Suprapubic skin (tissue), 4 donors: Measurements from ENCODE around the gene BAHD1. TPM values are rescaled to one million over a fixed set of nuclear protein-coding genes. Genes with fewer than 3 reads are reported as not detected.

Experiments used
- DNase-seq, 2 donors: peaks; one replicate each; pipeline ENCODE4 v3.0.0-alpha.2; 2019; ENCODE audit warnings: low spot score in 2 of 2
- H3K27ac ChIP-seq: fragments of 200-600 bp; sonication (generic); one replicate; pipeline ENCODE4 v1.5.1; 2019
- H3K27me3 ChIP-seq: fragments of 200-600 bp; sonication (generic); one replicate; pipeline ENCODE4 v1.5.1; 2019
- H3K36me3 ChIP-seq: fragments of 200-600 bp; sonication (generic); one replicate; pipeline ENCODE4 v1.5.1; 2019
- H3K4me1 ChIP-seq: fragments of 200-600 bp; sonication (generic); one replicate; pipeline ENCODE4 v1.5.1; 2019
- H3K4me3 ChIP-seq: fragments of 200-600 bp; sonication (generic); one replicate; pipeline ENCODE4 v1.5.1; 2019; ENCODE audit warnings: mild to moderate bottlenecking
- H3K9me3 ChIP-seq: fragments of 200-600 bp; sonication (generic); one replicate; pipeline ENCODE4 v1.5.1; 2019
- CTCF ChIP-seq, 2 donors: fragments of 200-600 bp in 1 of 2; fragments of 450-650 bp in 1 of 2; sonication (generic) in 1 of 2; IDR thresholded peaks; one replicate each; pipeline ENCODE4 v1.5.1; 2016 to 2019; ENCODE audit warnings: antibody characterized with exemption in 2 of 2, mild to moderate bottlenecking in 1 of 2, moderate library complexity in 1 of 2
- EP300 ChIP-seq: sonication (generic); formaldehyde crosslinking; IDR thresholded peaks from one replicate; pipeline ENCODE4 v1.6.1; 2017; ENCODE audit warnings: antibody characterized with exemption
- POLR2A ChIP-seq, 2 donors: fragments of 450-650 bp; IDR thresholded peaks; one replicate each; pipeline ENCODE4 v1.6.1; 2017; ENCODE audit warnings: antibody characterized with exemption in 2 of 2, mild to moderate bottlenecking in 2 of 2, moderate library complexity in 2 of 2
- POLR2AphosphoS5 ChIP-seq, 3 donors: sonication (generic); formaldehyde crosslinking; IDR thresholded peaks; one replicate each; pipeline ENCODE4 v1.6.1; 2017; ENCODE audit warnings: antibody characterized with exemption in 3 of 3
- WGBS: methylation state at CpG from one replicate; pipeline ENCODE4 v1.1.5; 2018; 5-methylcytosine and 5-hydroxymethylcytosine counted together
- total RNA-seq, 4 donors: library from RNA; depleted of rRNA; stranded (reverse); fragments of >200 nt; gene quantifications; one replicate each; pipeline ENCODE4 v1.1.0, GENCODE V29; 2016

Gene BAHD1
- total RNA-seq, 4 donors from 2014 or later, result 16.8 to 24.6 (median 19.2) TPM

GRCh38 chr15:40445421-40445922 lies 4.7 kb downstream of the BAHD1 start:
- Histone ChIP-seq H3K27ac (no peak overlapping the region), H3K9me3 (no peaks in the 10 kb centered on the region), H3K4me1 (peaks cover 32% of the 10 kb centered on the region), H3K36me3 (no peaks in the 10 kb centered on the region), H3K27me3 (no peaks in the 10 kb centered on the region), H3K4me3 (no peak overlapping the region)
- 43% methylated on average over 9 of the region's 9 CpGs for WGBS
- no peak for TF ChIP-seq CTCF (IDR thresholded peaks at IDR 0.05)
- no peak for TF ChIP-seq EP300
- no peak for TF ChIP-seq POLR2AphosphoS5 (IDR thresholded peaks at IDR 0.05)
- no peak for TF ChIP-seq POLR2A (IDR thresholded peaks at IDR 0.05)
- DNase-seq, result no peak

- Histone ChIP-seq H3K27ac (no peak overlapping the region), H3K4me3 (no peak overlapping the region), H3K27me3 (no peaks in the 10 kb centered on the region), H3K9me3 (no peaks in the 10 kb centered on the region), H3K4me1 (peaks cover 30% of the 10 kb centered on the region), H3K36me3 (no peaks in the 10 kb centered on the region)
- 92% methylated on average over 3 of the region's 3 CpGs for WGBS
- DNase-seq, result no peak
- TF ChIP-seq CTCF (IDR thresholded peaks at IDR 0.05), result no peak
- no peak for TF ChIP-seq EP300
- TF ChIP-seq POLR2AphosphoS5 (IDR thresholded peaks at IDR 0.05), result no peak
- no peak for TF ChIP-seq POLR2A (IDR thresholded peaks at IDR 0.05)
Observed at GRCh38 chr15:40446144-40446543, 5.4 kb downstream of the BAHD1 start.

GRCh38 chr15:40448354-40448753 lies 7.6 kb downstream of the BAHD1 start:
- TF ChIP-seq EP300, result no peak
- TF ChIP-seq CTCF (IDR thresholded peaks at IDR 0.05), result no peak
- no peak for TF ChIP-seq POLR2A (IDR thresholded peaks at IDR 0.05)
- no peak for TF ChIP-seq POLR2AphosphoS5 (IDR thresholded peaks at IDR 0.05)
- Histone ChIP-seq H3K4me3 (no peak overlapping the region), H3K36me3 (no peaks in the 10 kb centered on the region), H3K9me3 (no peaks in the 10 kb centered on the region), H3K27me3 (no peaks in the 10 kb centered on the region), H3K4me1 (peaks cover 28% of the 10 kb centered on the region), H3K27ac (no peak overlapping the region)
- 97% methylated on average over 4 of the region's 4 CpGs for WGBS
- no peak for DNase-seq

- no peaks in the 10 kb centered on the region for H3K27me3 ChIP-seq
- no peak overlapping the region for H3K27ac ChIP-seq
- no peak for TF ChIP-seq POLR2AphosphoS5 (IDR thresholded peaks at IDR 0.05)
- peaks cover 32% of the 10 kb centered on the region for H3K4me1 ChIP-seq
- H3K9me3 ChIP-seq, result no peaks in the 10 kb centered on the region
- no peak for DNase-seq
- no peaks in the 10 kb centered on the region for H3K36me3 ChIP-seq
- no peak overlapping the region for H3K4me3 ChIP-seq
Observed at GRCh38 chr15:40449275-40449674, 8.5 kb downstream of the BAHD1 start.

GRCh38 chr15:40450047-40450446 lies 9.3 kb downstream of the BAHD1 start:
- H3K4me1 ChIP-seq, result peaks cover 40% of the 10 kb centered on the region
- no peak for DNase-seq

More at GRCh38 chr15:40450047-40450446, 9.3 kb downstream of the BAHD1 start:
- no peaks in the 10 kb centered on the region for H3K27me3 ChIP-seq
- no peaks in the 10 kb centered on the region for H3K36me3 ChIP-seq
- H3K27ac ChIP-seq, result no peak overlapping the region
- TF ChIP-seq POLR2AphosphoS5 (IDR thresholded peaks at IDR 0.05) (no peak), CTCF (IDR thresholded peaks at IDR 0.05) (no peak), POLR2A (IDR thresholded peaks at IDR 0.05) (no peak), EP300 (no peak)
- no peak overlapping the region for H3K4me3 ChIP-seq
- H3K9me3 ChIP-seq, result no peaks in the 10 kb centered on the region
- 60% methylated on average over 2 of the region's 2 CpGs for WGBS
